ENCODE measurements around the gene AUTS2.
"Not testable (repeated sequence)": the region's sequence is repeated elsewhere in the genome, so short reads cannot be mapped to it uniquely, and the experiment has no call there.

Gene AUTS2

DNA sequence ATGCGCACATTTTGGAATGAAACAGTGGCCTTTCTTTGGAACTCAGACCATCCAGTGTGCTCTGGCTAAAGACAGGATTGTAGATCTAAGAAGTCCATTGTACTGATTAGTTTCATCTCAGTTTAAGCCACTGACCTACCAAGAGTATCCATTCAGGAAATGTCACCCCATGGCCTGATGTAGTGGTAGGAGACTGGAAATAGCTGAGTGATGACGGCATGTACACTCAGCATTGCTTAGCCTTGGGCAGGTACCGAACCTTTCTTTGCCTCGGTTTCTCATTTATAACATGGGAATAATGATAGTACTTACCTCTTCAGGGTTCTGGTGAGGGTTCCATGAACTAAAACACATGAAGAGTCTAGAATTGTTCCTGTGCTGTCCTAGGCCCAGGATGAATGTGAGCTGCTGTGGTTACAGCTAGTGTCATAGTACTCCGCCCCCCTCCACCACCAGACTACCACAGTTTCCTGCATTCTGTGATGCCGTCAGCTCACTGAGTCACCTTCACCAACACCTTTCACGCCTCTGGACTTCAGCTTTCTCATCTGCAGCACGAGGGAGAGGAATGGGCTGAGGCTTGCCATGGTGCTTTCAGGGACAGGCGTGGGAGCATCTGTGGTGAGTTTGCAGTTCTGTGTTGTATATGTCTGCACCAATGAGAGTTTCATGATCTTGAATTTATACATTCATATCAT, 1049.7 kb downstream of the AUTS2 start:
- H3K4me1 ChIP-seq (ENCODE audit: control insufficient read depth in 5 of 5, insufficient read depth in 5 of 5, low read length in 5 of 5) = no peaks in the 10 kb centered on the region
- no peaks in the 10 kb centered on the region for H3K27me3 ChIP-seq (ENCODE audit: control insufficient read depth in 5 of 5, insufficient read depth in 4 of 5, low read length in 5 of 5)
- H3K9me3 ChIP-seq (ENCODE audit: control insufficient read depth in 5 of 5, low read length in 5 of 5) = no peaks in the 10 kb centered on the region
- H3K9ac ChIP-seq (ENCODE audit: low read length in 5 of 5) = no peak overlapping the region
- H3K36me3 ChIP-seq (ENCODE audit: control insufficient read depth in 5 of 5, insufficient read depth in 5 of 5, low read length in 5 of 5) = peaks cover 0 to 2% (median 0%) of the 10 kb centered on the region in 5 donors
- no peak overlapping the region for H3K27ac ChIP-seq (ENCODE audit: low read depth, low read length)
- H3K4me3 ChIP-seq (ENCODE audit: low read depth in 1 of 5, low read length in 5 of 5) = no peak overlapping the region

DNA sequence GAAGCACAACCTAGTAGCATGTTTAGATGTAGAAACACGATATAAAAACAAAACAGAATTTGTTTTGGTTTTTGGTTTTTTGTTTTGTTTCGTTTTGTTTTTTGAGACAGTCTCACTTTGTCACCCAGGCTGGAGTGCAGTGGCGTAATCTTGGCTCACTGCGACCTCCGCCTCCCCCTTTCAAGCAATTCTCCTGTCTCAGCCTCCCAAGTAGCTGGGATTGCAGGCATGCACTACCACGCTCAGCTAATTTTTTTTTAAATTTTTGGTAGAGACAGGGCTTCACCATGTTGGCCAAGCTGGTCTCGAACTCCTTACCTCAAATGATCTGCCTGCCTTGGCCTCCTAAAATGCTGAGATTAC, 1050.2 kb downstream of the AUTS2 start:
- not testable (repeated sequence) for H3K9ac ChIP-seq (ENCODE audit: low read length in 5 of 5); H3K27ac ChIP-seq (ENCODE audit: low read depth, low read length); H3K27me3 ChIP-seq (ENCODE audit: control insufficient read depth in 5 of 5, insufficient read depth in 4 of 5, low read length in 5 of 5); H3K4me3 ChIP-seq (ENCODE audit: low read depth in 1 of 5, low read length in 5 of 5); H3K4me1 ChIP-seq (ENCODE audit: control insufficient read depth in 5 of 5, insufficient read depth in 5 of 5, low read length in 5 of 5); H3K36me3 ChIP-seq (ENCODE audit: control insufficient read depth in 5 of 5, insufficient read depth in 5 of 5, low read length in 5 of 5); H3K9me3 ChIP-seq (ENCODE audit: control insufficient read depth in 5 of 5, low read length in 5 of 5)

DNA sequence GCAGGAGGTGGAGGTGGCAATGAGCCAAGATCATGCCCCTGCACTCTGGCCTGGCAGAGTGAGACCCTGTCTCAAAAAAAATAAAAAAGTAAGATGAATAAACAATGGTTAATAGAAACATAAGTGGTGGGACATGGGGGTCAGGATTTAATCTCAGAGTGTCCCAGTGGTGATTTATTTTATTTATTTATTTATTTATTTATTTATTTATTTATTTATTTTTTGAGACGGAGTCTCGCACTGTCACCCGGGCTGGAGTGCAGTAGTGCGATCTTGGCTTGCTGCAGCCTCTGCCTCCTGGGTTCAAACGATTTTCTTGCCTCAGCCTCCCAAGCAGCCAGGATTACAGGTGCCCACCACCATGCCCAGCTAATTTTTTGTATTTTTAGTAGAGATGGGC, 1051.0 kb downstream of the AUTS2 start:
- H3K27ac ChIP-seq (ENCODE audit: low read depth, low read length) = no peak overlapping the region
- H3K4me3 ChIP-seq (ENCODE audit: low read depth in 1 of 5, low read length in 5 of 5) = no peak overlapping the region
- no peaks in the 10 kb centered on the region for H3K4me1 ChIP-seq (ENCODE audit: control insufficient read depth in 5 of 5, insufficient read depth in 5 of 5, low read length in 5 of 5)
- H3K27me3 ChIP-seq (ENCODE audit: control insufficient read depth in 5 of 5, insufficient read depth in 4 of 5, low read length in 5 of 5) = no peaks in the 10 kb centered on the region
- H3K9me3 ChIP-seq (ENCODE audit: control insufficient read depth in 5 of 5, low read length in 5 of 5) = no peaks in the 10 kb centered on the region
- peaks cover 0 to 2% (median 0%) of the 10 kb centered on the region in 5 donors for H3K36me3 ChIP-seq (ENCODE audit: control insufficient read depth in 5 of 5, insufficient read depth in 5 of 5, low read length in 5 of 5)
- no peak overlapping the region for H3K9ac ChIP-seq (ENCODE audit: low read length in 5 of 5)

DNA sequence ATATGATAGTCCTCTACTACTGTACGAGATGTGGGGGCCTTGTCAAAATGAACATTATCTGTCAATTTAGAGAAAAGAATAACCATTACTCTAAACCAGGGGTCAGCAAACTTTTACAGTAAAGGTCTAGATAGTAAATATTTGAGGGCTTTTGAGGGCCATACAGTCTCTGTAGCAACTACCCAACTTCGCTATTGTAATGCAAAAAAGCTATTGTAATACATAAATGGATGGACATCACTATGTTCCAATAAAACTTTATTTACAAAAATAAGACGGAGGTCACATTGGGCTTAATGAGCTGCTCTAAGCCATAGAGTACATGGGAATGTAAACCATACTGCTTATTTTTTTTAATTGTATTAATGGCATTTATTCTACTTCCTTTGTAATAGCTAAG, 1055.9 kb downstream of the AUTS2 start:
- no peaks in the 10 kb centered on the region for H3K36me3 ChIP-seq (ENCODE audit: control insufficient read depth in 5 of 5, insufficient read depth in 5 of 5, low read length in 5 of 5)
- H3K4me3 ChIP-seq (ENCODE audit: low read depth in 1 of 5, low read length in 5 of 5) = no peak overlapping the region
- H3K9me3 ChIP-seq (ENCODE audit: control insufficient read depth in 5 of 5, low read length in 5 of 5) = no peaks in the 10 kb centered on the region
- H3K27ac ChIP-seq (ENCODE audit: low read depth, low read length) = no peak overlapping the region
- H3K9ac ChIP-seq (ENCODE audit: low read length in 5 of 5) = no peak overlapping the region
- H3K4me1 ChIP-seq (ENCODE audit: control insufficient read depth in 5 of 5, insufficient read depth in 5 of 5, low read length in 5 of 5) = peaks cover 0 to 12% (median 6%) of the 10 kb centered on the region in 5 donors
- no peaks in the 10 kb centered on the region for H3K27me3 ChIP-seq (ENCODE audit: control insufficient read depth in 5 of 5, insufficient read depth in 4 of 5, low read length in 5 of 5)

DNA sequence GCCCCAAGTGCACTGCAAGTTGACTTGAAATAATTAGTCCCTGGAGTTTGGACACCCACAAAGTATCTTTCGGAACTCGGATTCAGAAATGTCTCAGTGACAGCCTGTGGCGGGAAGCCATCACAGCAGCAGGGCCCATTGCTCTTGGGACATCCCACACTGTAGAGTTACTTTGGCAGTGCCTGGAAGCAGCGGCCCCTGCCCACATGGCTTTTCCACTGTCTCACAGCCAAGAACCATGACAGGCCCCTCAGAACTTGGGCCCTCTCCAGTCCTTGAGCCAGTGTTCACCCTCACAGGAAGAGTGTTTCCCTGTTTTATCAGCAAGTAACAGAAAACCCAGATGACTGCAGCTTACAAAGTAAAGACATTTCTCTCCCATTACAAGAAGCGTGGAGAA, 1056.7 kb downstream of the AUTS2 start:
- Histone ChIP-seq H3K27me3 (ENCODE audit: control insufficient read depth in 5 of 5, insufficient read depth in 4 of 5, low read length in 5 of 5) (no peaks in the 10 kb centered on the region), H3K36me3 (ENCODE audit: control insufficient read depth in 5 of 5, insufficient read depth in 5 of 5, low read length in 5 of 5) (no peaks in the 10 kb centered on the region), H3K9me3 (ENCODE audit: control insufficient read depth in 5 of 5, low read length in 5 of 5) (no peaks in the 10 kb centered on the region), H3K4me1 (ENCODE audit: control insufficient read depth in 5 of 5, insufficient read depth in 5 of 5, low read length in 5 of 5) (peaks cover 0 to 12% (median 6%) of the 10 kb centered on the region in 5 donors), H3K9ac (ENCODE audit: low read length in 5 of 5) (no peak overlapping the region), H3K4me3 (ENCODE audit: low read depth in 1 of 5, low read length in 5 of 5) (no peak overlapping the region), H3K27ac (ENCODE audit: low read depth, low read length) (no peak overlapping the region)

DNA sequence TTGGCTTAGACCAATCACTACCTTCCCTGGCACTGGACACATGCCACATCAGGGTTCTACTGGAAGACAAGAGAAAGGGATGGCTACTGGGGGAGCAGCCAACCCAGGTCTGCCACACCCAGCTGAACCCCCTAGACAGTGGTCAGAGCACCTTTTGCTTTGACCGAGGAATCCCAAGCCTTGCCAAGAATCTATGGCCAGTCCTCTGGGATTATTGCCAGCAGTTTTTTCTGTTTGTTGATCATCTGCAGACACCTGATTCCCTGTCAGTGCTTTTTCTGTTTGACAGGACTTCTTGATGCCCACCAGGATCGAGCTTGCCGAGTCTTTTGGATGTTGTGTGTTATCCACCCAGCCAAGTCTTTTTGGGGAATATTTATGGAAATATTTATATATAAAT, 1057.4 kb downstream of the AUTS2 start:
- peaks cover 0 to 2% (median 0%) of the 10 kb centered on the region in 5 donors for H3K36me3 ChIP-seq (ENCODE audit: control insufficient read depth in 5 of 5, insufficient read depth in 5 of 5, low read length in 5 of 5)
- peaks cover 0 to 12% (median 6%) of the 10 kb centered on the region in 5 donors for H3K4me1 ChIP-seq (ENCODE audit: control insufficient read depth in 5 of 5, insufficient read depth in 5 of 5, low read length in 5 of 5)
- no peaks in the 10 kb centered on the region for H3K27me3 ChIP-seq (ENCODE audit: control insufficient read depth in 5 of 5, insufficient read depth in 4 of 5, low read length in 5 of 5)
- H3K4me3 ChIP-seq (ENCODE audit: low read depth in 1 of 5, low read length in 5 of 5) = no peak overlapping the region
- H3K9me3 ChIP-seq (ENCODE audit: control insufficient read depth in 5 of 5, low read length in 5 of 5) = no peaks in the 10 kb centered on the region
- no peak overlapping the region for H3K9ac ChIP-seq (ENCODE audit: low read length in 5 of 5)
- H3K27ac ChIP-seq (ENCODE audit: low read depth, low read length) = no peak overlapping the region

DNA sequence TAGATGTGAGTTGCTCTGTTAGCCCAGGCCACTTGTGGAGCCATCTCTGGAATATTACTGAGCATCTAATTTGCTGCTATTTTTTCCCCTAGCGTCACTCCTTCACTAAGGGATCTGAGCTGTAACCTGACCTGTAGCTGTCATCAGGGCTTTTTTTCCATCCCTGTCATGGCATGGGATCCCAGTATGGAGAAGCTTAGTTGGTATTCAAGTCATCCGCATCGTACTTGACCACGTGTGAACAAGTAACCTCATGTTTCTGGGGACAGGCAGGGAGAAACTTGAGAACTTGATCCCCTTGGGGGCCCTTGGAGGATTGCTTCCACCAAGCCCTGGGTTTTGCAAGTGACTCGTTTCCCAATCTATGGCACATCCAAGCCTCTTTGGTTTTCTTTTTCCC, 1059.3 kb downstream of the AUTS2 start:
- Histone ChIP-seq H3K27ac (ENCODE audit: low read depth, low read length) (no peak overlapping the region), H3K9me3 (ENCODE audit: control insufficient read depth in 5 of 5, low read length in 5 of 5) (no peaks in the 10 kb centered on the region)

DNA sequence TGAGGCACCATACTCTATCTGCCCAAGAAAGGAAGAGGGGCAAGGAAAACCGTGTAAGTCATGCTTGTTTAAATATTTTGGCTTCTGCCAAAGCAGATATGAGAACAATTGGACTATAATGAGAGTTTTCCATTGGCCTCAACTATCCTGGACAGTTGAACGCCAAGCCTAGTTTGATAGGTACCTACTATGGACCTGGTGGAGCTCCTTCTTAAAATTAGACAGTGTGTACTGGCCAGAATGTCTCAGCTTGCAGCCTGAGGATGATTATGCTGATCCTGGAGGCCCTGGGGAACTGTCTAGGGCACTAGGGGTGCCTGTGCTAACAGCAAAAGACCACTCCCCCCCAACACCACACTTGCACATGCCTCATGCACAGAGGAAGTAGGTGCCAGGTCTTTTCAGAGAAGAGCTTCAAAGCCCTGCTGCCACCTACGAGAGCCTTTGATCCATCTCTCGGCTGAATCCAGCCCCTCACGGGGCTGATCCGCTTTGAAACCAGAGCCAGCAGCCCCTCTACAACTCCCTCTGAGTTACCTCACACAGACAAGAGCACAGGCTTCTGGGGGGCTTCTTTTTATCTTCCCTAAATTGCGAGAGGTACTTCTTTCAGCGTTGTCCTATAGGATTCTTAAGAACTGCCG, 1059.8 kb downstream of the AUTS2 start:
- Histone ChIP-seq H3K9ac (ENCODE audit: low read length in 5 of 5) (no peak overlapping the region), H3K36me3 (ENCODE audit: control insufficient read depth in 5 of 5, insufficient read depth in 5 of 5, low read length in 5 of 5) (peaks cover 0 to 4% (median 0%) of the 10 kb centered on the region in 5 donors), H3K27me3 (ENCODE audit: control insufficient read depth in 5 of 5, insufficient read depth in 4 of 5, low read length in 5 of 5) (no peaks in the 10 kb centered on the region), H3K4me3 (ENCODE audit: low read depth in 1 of 5, low read length in 5 of 5) (no peak overlapping the region), H3K27ac (ENCODE audit: low read depth, low read length) (no peak overlapping the region), H3K9me3 (ENCODE audit: control insufficient read depth in 5 of 5, low read length in 5 of 5) (no peaks in the 10 kb centered on the region), H3K4me1 (ENCODE audit: control insufficient read depth in 5 of 5, insufficient read depth in 5 of 5, low read length in 5 of 5) (peaks cover 0 to 12% (median 6%) of the 10 kb centered on the region in 5 donors)

More for the DNA sequence above, 1059.3 kb downstream of the AUTS2 start:
- Histone ChIP-seq H3K36me3 (ENCODE audit: control insufficient read depth in 5 of 5, insufficient read depth in 5 of 5, low read length in 5 of 5) (peaks cover 0 to 4% (median 0%) of the 10 kb centered on the region in 5 donors), H3K4me1 (ENCODE audit: control insufficient read depth in 5 of 5, insufficient read depth in 5 of 5, low read length in 5 of 5) (peaks cover 0 to 12% (median 6%) of the 10 kb centered on the region in 5 donors), H3K4me3 (ENCODE audit: low read depth in 1 of 5, low read length in 5 of 5) (no peak overlapping the region), H3K27me3 (ENCODE audit: control insufficient read depth in 5 of 5, insufficient read depth in 4 of 5, low read length in 5 of 5) (no peaks in the 10 kb centered on the region), H3K9ac (ENCODE audit: low read length in 5 of 5) (no peak overlapping the region)

DNA sequence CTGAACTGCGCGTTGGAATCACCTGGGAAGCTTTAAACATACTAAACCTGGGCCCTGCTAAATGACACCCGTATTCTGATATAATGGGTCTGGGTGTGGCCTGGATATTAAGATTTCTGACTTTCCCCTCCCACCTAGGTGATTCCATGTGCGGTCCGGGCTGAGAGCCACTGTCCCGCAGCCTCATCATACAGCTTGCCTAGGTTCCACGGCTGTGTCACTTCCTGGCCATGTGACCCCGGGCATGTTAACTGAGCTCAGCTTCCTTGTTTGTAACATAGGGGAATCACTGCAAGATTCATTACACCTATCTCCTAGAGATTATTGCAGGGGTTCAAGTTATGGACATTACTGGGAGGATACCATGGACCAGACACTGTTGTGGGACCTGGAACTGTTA, 1061.0 kb downstream of the AUTS2 start:
- H3K27me3 ChIP-seq (ENCODE audit: control insufficient read depth in 5 of 5, insufficient read depth in 4 of 5, low read length in 5 of 5) = no peaks in the 10 kb centered on the region
- no peaks in the 10 kb centered on the region for H3K9me3 ChIP-seq (ENCODE audit: control insufficient read depth in 5 of 5, low read length in 5 of 5)
- peaks cover 0 to 4% (median 0%) of the 10 kb centered on the region in 5 donors for H3K36me3 ChIP-seq (ENCODE audit: control insufficient read depth in 5 of 5, insufficient read depth in 5 of 5, low read length in 5 of 5)
- peaks cover 0 to 12% (median 6%) of the 10 kb centered on the region in 5 donors for H3K4me1 ChIP-seq (ENCODE audit: control insufficient read depth in 5 of 5, insufficient read depth in 5 of 5, low read length in 5 of 5)
- no peak overlapping the region for H3K4me3 ChIP-seq (ENCODE audit: low read depth in 1 of 5, low read length in 5 of 5)
- no peak overlapping the region for H3K9ac ChIP-seq (ENCODE audit: low read length in 5 of 5)
- no peak overlapping the region for H3K27ac ChIP-seq (ENCODE audit: low read depth, low read length)

DNA sequence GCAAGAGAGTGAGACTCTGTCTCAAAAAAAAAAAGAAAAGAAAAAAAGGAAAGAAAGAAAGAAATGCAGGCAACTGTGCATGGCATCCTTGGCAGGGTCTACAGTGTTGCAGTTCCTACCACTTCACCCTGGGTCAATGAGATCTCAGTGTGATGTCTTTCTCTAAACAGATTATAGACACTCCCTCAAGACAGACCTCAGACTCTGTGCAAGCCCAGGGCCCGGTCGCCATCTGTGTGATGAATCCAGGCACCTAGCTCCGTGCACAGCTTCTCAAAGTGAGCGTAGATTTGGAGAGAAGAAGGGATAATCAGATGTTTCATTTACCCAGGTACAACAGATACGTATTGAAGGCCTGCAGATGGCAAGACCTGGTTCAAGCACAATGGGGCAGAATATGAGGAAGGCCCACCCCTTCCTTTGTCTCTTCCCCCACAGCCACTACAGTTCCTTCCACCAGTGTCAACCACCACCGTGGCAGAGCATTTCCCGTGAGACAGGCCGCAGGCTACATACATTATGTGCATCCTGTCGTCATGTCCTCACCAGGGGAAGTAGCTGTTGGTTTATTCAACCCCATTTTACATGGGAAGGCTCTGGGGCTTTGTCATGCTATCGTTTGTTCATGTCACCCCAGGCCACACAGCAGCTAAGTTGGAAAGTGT, 1062.0 kb downstream of the AUTS2 start:
- no peaks in the 10 kb centered on the region for H3K9me3 ChIP-seq (ENCODE audit: control insufficient read depth in 5 of 5, low read length in 5 of 5)
- H3K27me3 ChIP-seq (ENCODE audit: control insufficient read depth in 5 of 5, insufficient read depth in 4 of 5, low read length in 5 of 5) = no peaks in the 10 kb centered on the region
- H3K9ac ChIP-seq (ENCODE audit: low read length in 5 of 5) = no peak overlapping the region
- peaks cover 0 to 4% (median 0%) of the 10 kb centered on the region in 5 donors for H3K36me3 ChIP-seq (ENCODE audit: control insufficient read depth in 5 of 5, insufficient read depth in 5 of 5, low read length in 5 of 5)
- peaks cover 0 to 8% (median under 1%) of the 10 kb centered on the region in 5 donors for H3K4me1 ChIP-seq (ENCODE audit: control insufficient read depth in 5 of 5, insufficient read depth in 5 of 5, low read length in 5 of 5)
- no peak overlapping the region for H3K4me3 ChIP-seq (ENCODE audit: low read depth in 1 of 5, low read length in 5 of 5)
- H3K27ac ChIP-seq (ENCODE audit: low read depth, low read length) = no peak overlapping the region
